Stimulated activated CD8-positive, alpha-beta memory T cell treated with anti-CD3 and anti-CD28 coated beads, Interleukin-7, amount 100 ng/mL, for 1 hour (primary cell): ENCODE measurements around the gene FGF11.

Experiments used
- DNase-seq, 2 donors: peaks; one replicate each; pipeline ENCODE4 v3.0.0-alpha.2; 2020; ENCODE audit warnings: low read depth in 2 of 2

Gene FGF11

GRCh38 chr17:7439462-7440112 lies at the start of gene FGF11:
Gene FGF11, plus strand, starts transcription at chr17:7439512. Its CDS starts 109 bp downstream, at chr17:7439621.
- DNase-seq = no peak

- no peak for DNase-seq
Measured at GRCh38 chr17:7389924-7390910, 49.1 kb upstream of the FGF11 start.

GRCh38 chr17:7391307-7391706 lies 48.0 kb upstream of the FGF11 start:
- DNase-seq = no peak

- DNase-seq = no peak
Measured at GRCh38 chr17:7392696-7393612, 46.4 kb upstream of the FGF11 start.

- peak; percentile 38 to 42 for DNase-seq
Measured at GRCh38 chr17:7393613-7394451, 45.5 kb upstream of the FGF11 start.

GRCh38 chr17:7394452-7395191 lies 44.7 kb upstream of the FGF11 start, which contains the start of gene PLSCR3:
Gene PLSCR3, minus strand, starts transcription at chr17:7394525. Its CDS starts 415 bp downstream, at chr17:7394110.
- peak; percentile 66 to 68 for DNase-seq

GRCh38 chr17:7396147-7396546 lies 43.2 kb upstream of the FGF11 start:
- no peak for DNase-seq

GRCh38 chr17:7398612-7399011 lies 40.7 kb upstream of the FGF11 start:
- DNase-seq = no peak

GRCh38 chr17:7403043-7403726 lies 36.1 kb upstream of the FGF11 start:
- DNase-seq = no peak

GRCh38 chr17:7403727-7403976 lies 35.7 kb upstream of the FGF11 start:
- no peak for DNase-seq

GRCh38 chr17:7403977-7404736 lies 35.2 kb upstream of the FGF11 start, which contains the start of gene TMEM256:
Gene TMEM256, minus strand, starts transcription at chr17:7404097. Its CDS starts 13 bp downstream, at chr17:7404084.
- DNase-seq = peak; percentile 87 to 88

GRCh38 chr17:7404737-7405349 lies 34.5 kb upstream of the FGF11 start:
- no peak for DNase-seq

GRCh38 chr17:7405350-7406234 lies 33.7 kb upstream of the FGF11 start:
- DNase-seq = no peak

- no peak for DNase-seq
Measured at GRCh38 chr17:7406235-7406825, 33.0 kb upstream of the FGF11 start.

GRCh38 chr17:7407082-7407481 lies 32.2 kb upstream of the FGF11 start:
- no peak for DNase-seq

- no peak for DNase-seq
Measured at GRCh38 chr17:7407485-7408251, 31.6 kb upstream of the FGF11 start, which contains the start of gene NLGN2. Gene NLGN2, plus strand, starts transcription at chr17:7407845. Its CDS starts 411 bp downstream, at chr17:7408256.
